Naive B cell (primary cell): ENCODE measurements around the gene DLGAP3. TPM values are rescaled to one million over a fixed set of nuclear protein-coding genes. Genes with fewer than 3 reads are reported as not detected.

Experiments
- ATAC-seq, 2 donors: fragments of 150-1000 bp; cut with Tn5 transposase; 2 replicates each; pipeline ENCODE4 v1.10.0; 2021; ENCODE audit warnings: low read depth in 2 of 2, mild to moderate bottlenecking in 2 of 2, moderate library complexity in 2 of 2
- DNase-seq: peaks from one replicate; pipeline ENCODE4 v3.0.0; 2022
- H3K27ac Mint-ChIP-seq, 6 donors: one replicate each; pipeline ENCODE4 v1.8.0; 2020 to 2022; ENCODE audit warnings: mild to moderate bottlenecking in 6 of 6, mixed read lengths in 6 of 6, moderate library complexity in 5 of 6, inconsistent platforms in 2 of 6
- H3K27me3 Mint-ChIP-seq, 3 donors: one replicate each; pipeline ENCODE4 v1.8.0; 2021 to 2022; ENCODE audit warnings: mixed read lengths in 3 of 3, mild to moderate bottlenecking in 1 of 3
- H3K36me3 Mint-ChIP-seq, 2 donors: one replicate each; pipeline ENCODE4 v1.8.0; 2020 to 2022; ENCODE audit warnings: mixed read lengths in 2 of 2, inconsistent platforms in 1 of 2, mild to moderate bottlenecking in 1 of 2
- H3K4me1 Mint-ChIP-seq, 3 donors: one replicate each; pipeline ENCODE4 v1.8.0; 2020 to 2022; ENCODE audit warnings: mixed read lengths in 3 of 3, inconsistent platforms in 1 of 3, mild to moderate bottlenecking in 1 of 3, moderate library complexity in 1 of 3
- H3K4me3 Mint-ChIP-seq, 8 donors: one replicate each; pipeline ENCODE4 v1.8.0; 2020 to 2022; ENCODE audit warnings: mild to moderate bottlenecking in 8 of 8, mixed read lengths in 8 of 8, moderate library complexity in 8 of 8, inconsistent platforms in 2 of 8
- H3K9me3 Mint-ChIP-seq, 7 donors: one replicate each; pipeline ENCODE4 v1.8.0; 2020 to 2022; ENCODE audit warnings: mixed read lengths in 7 of 7, mild to moderate bottlenecking in 5 of 7, inconsistent platforms in 2 of 7, moderate library complexity in 1 of 7
- polyA plus RNA-seq, 6 donors: library from polyadenylated mRNA; unstranded; fragments of 300-500 nt; fragmentation: Illumina TruSeq; gene quantifications; one replicate each; pipeline ENCODE4 v1.2.3, GENCODE V29; 2021; ENCODE audit warnings: low read depth in 6 of 6

Gene DLGAP3
- polyA plus RNA-seq, 6 donors from 2014 or later: 0.25 to 1.4 (median 0.41) TPM; not detected in 1

- no peaks in the 10 kb centered on the region for H3K36me3 Mint-ChIP-seq
- no peak for ATAC-seq
- H3K27ac Mint-ChIP-seq: peak overlapping the region in 3 of 6 donors; percentile 20 to 87 (median 75)
- no peaks in the 10 kb centered on the region for H3K27me3 Mint-ChIP-seq
- H3K9me3 Mint-ChIP-seq: no peaks in the 10 kb centered on the region
- H3K4me1 Mint-ChIP-seq: peaks cover 21 to 30% (median 29%) of the 10 kb centered on the region in 3 donors
- H3K4me3 Mint-ChIP-seq: peak overlapping the region; percentile 83 to 95 (median 91)
- no peak for DNase-seq
Observed at GRCh38 chr1:34866762-34867109, 62.7 kb downstream of the DLGAP3 start.

- Mint-ChIP-seq H3K27me3 (no peaks in the 10 kb centered on the region), H3K4me3 (peak overlapping the region; percentile 83 to 95 (median 91)), H3K27ac (peak overlapping the region in 5 of 6 donors; percentile 87 to 94 (median 90)), H3K9me3 (no peaks in the 10 kb centered on the region), H3K4me1 (peaks cover 21 to 27% (median 25%) of the 10 kb centered on the region in 3 donors), H3K36me3 (no peaks in the 10 kb centered on the region)
- peak; percentile 89 for DNase-seq
- ATAC-seq: peak; percentile 84
Observed at GRCh38 chr1:34865981-34866761, 63.3 kb downstream of the DLGAP3 start.

- H3K27ac Mint-ChIP-seq: peak overlapping the region in 2 of 6 donors; percentile 47 to 87
- DNase-seq: no peak
- H3K9me3 Mint-ChIP-seq: no peaks in the 10 kb centered on the region
- ATAC-seq: no peak
- peaks cover 21 to 25% (median 22%) of the 10 kb centered on the region in 3 donors for H3K4me1 Mint-ChIP-seq
- H3K36me3 Mint-ChIP-seq: no peaks in the 10 kb centered on the region
- H3K4me3 Mint-ChIP-seq: peak overlapping the region; percentile 54 to 92 (median 84)
- no peaks in the 10 kb centered on the region for H3K27me3 Mint-ChIP-seq
Observed at GRCh38 chr1:34865573-34865972, 63.9 kb downstream of the DLGAP3 start.

GRCh38 chr1:34864759-34865158 is 64.7 kb downstream of the DLGAP3 start:
- H3K4me1 Mint-ChIP-seq: peaks cover 28 to 32% (median 28%) of the 10 kb centered on the region in 3 donors
- no peaks in the 10 kb centered on the region for H3K27me3 Mint-ChIP-seq
- peak overlapping the region; percentile 66 to 89 (median 84) for H3K4me3 Mint-ChIP-seq
- H3K9me3 Mint-ChIP-seq: no peaks in the 10 kb centered on the region
- ATAC-seq (no peak), DNase-seq (no peak)
- no peaks in the 10 kb centered on the region for H3K36me3 Mint-ChIP-seq
- H3K27ac Mint-ChIP-seq: peak overlapping the region in 5 of 6 donors; percentile 63 to 91 (median 83)

GRCh38 chr1:34863501-34863900 is 65.9 kb downstream of the DLGAP3 start:
- no peak for DNase-seq
- Mint-ChIP-seq H3K36me3 (no peaks in the 10 kb centered on the region), H3K27ac (peak overlapping the region in 1 of 6 donors; percentile 32), H3K9me3 (peaks cover 0 to 2% (median 0%) of the 10 kb centered on the region in 7 donors), H3K4me3 (peak overlapping the region in 1 of 8 donors; percentile 68), H3K4me1 (peaks cover 37 to 42% (median 41%) of the 10 kb centered on the region in 3 donors), H3K27me3 (no peaks in the 10 kb centered on the region)
- ATAC-seq: no peak

GRCh38 chr1:34859446-34860200 is 69.8 kb downstream of the DLGAP3 start, which contains the start of gene SMIM12:
Gene SMIM12, minus strand, starts transcription at chr1:34859749. Its CDS starts 3,772 bp downstream, at chr1:34855977.
- H3K4me1 Mint-ChIP-seq: peaks cover 30 to 48% (median 37%) of the 10 kb centered on the region in 3 donors
- ATAC-seq (peak; percentile 95 to 98), DNase-seq (peak; percentile 84)
- peak within 1 kb of the TSS; percentile 68 to 96 (median 91) for H3K27ac Mint-ChIP-seq
- H3K4me3 Mint-ChIP-seq: peak within 1 kb of the TSS; percentile 89 to 97 (median 94)
- H3K36me3 Mint-ChIP-seq: peaks cover 0 to 3% of the 10 kb centered on the region in 2 donors
- no peaks in the 10 kb centered on the region for H3K27me3 Mint-ChIP-seq
- H3K9me3 Mint-ChIP-seq: peaks cover 0 to 2% (median 0%) of the 10 kb centered on the region in 7 donors

GRCh38 chr1:34858901-34859445 is 70.5 kb downstream of the DLGAP3 start:
- Mint-ChIP-seq H3K4me1 (peaks cover 30 to 42% (median 37%) of the 10 kb centered on the region in 3 donors), H3K27me3 (no peaks in the 10 kb centered on the region), H3K4me3 (peak overlapping the region; percentile 89 to 97 (median 94)), H3K36me3 (peaks cover 0 to 3% of the 10 kb centered on the region in 2 donors), H3K9me3 (peaks cover 0 to 2% (median 0%) of the 10 kb centered on the region in 7 donors), H3K27ac (peak overlapping the region; percentile 68 to 96 (median 91))
- DNase-seq (peak; percentile 18), ATAC-seq (peak; percentile 8 to 9)

- Mint-ChIP-seq H3K9me3 (peaks cover 0 to 2% (median 0%) of the 10 kb centered on the region in 7 donors), H3K4me3 (peak overlapping the region in 1 of 8 donors; percentile 96), H3K4me1 (peaks cover 39 to 54% (median 45%) of the 10 kb centered on the region in 3 donors), H3K36me3 (peaks cover 0 to 3% of the 10 kb centered on the region in 2 donors), H3K27me3 (no peaks in the 10 kb centered on the region), H3K27ac (peak overlapping the region in 2 of 6 donors; percentile 12 to 15)
- no peak for ATAC-seq
- no peak for DNase-seq
Observed at GRCh38 chr1:34856697-34857096, 72.8 kb downstream of the DLGAP3 start.

GRCh38 chr1:34852677-34853217 is 76.7 kb downstream of the DLGAP3 start:
- H3K27me3 Mint-ChIP-seq: no peaks in the 10 kb centered on the region
- peaks cover 33 to 34% (median 34%) of the 10 kb centered on the region in 3 donors for H3K4me1 Mint-ChIP-seq
- H3K4me3 Mint-ChIP-seq: peak overlapping the region in 1 of 8 donors; percentile 76
- DNase-seq (peak; percentile 78), ATAC-seq (peak; percentile 99)
- no peaks in the 10 kb centered on the region for H3K9me3 Mint-ChIP-seq
- H3K36me3 Mint-ChIP-seq: peaks cover 3 to 24% of the 10 kb centered on the region in 2 donors
- peak overlapping the region in 5 of 6 donors; percentile 33 to 86 (median 70) for H3K27ac Mint-ChIP-seq

GRCh38 chr1:34851431-34852105 is 77.9 kb downstream of the DLGAP3 start:
- no peaks in the 10 kb centered on the region for H3K27me3 Mint-ChIP-seq
- H3K4me1 Mint-ChIP-seq: peaks cover 24 to 30% (median 28%) of the 10 kb centered on the region in 3 donors
- H3K4me3 Mint-ChIP-seq: peak overlapping the region in 1 of 8 donors; percentile 4
- H3K36me3 Mint-ChIP-seq: peaks cover 3 to 24% of the 10 kb centered on the region in 2 donors
- no peak for ATAC-seq
- DNase-seq: no peak
- H3K27ac Mint-ChIP-seq: peak overlapping the region in 2 of 6 donors; percentile 60 to 77
- H3K9me3 Mint-ChIP-seq: no peaks in the 10 kb centered on the region

GRCh38 chr1:34850382-34850781 is 79.1 kb downstream of the DLGAP3 start:
- DNase-seq (no peak), ATAC-seq (no peak)
- no peak overlapping the region for H3K27ac Mint-ChIP-seq
- no peaks in the 10 kb centered on the region for H3K9me3 Mint-ChIP-seq
- no peak overlapping the region for H3K4me3 Mint-ChIP-seq
- H3K36me3 Mint-ChIP-seq: peaks cover 0 to 24% of the 10 kb centered on the region in 2 donors
- no peaks in the 10 kb centered on the region for H3K27me3 Mint-ChIP-seq
- H3K4me1 Mint-ChIP-seq: peaks cover 17 to 26% (median 23%) of the 10 kb centered on the region in 3 donors

- ATAC-seq: no peak
- H3K4me1 Mint-ChIP-seq: peaks cover 9 to 26% (median 15%) of the 10 kb centered on the region in 3 donors
- H3K4me3 Mint-ChIP-seq: no peak overlapping the region
- no peak overlapping the region for H3K27ac Mint-ChIP-seq
- DNase-seq: no peak
- H3K27me3 Mint-ChIP-seq: no peaks in the 10 kb centered on the region
- H3K36me3 Mint-ChIP-seq: peaks cover 0 to 24% of the 10 kb centered on the region in 2 donors
- H3K9me3 Mint-ChIP-seq: no peaks in the 10 kb centered on the region
Observed at GRCh38 chr1:34847094-34847493, 82.4 kb downstream of the DLGAP3 start.
